ENCODE results near the gene PRPF6. TPM values are rescaled to one million over a fixed set of nuclear protein-coding genes. Genes with fewer than 3 reads are reported as not detected.

The PRPF6 gene
- total RNA-seq, 2 donors from 2014 or later = 65.9 to 87.7 TPM

DNA sequence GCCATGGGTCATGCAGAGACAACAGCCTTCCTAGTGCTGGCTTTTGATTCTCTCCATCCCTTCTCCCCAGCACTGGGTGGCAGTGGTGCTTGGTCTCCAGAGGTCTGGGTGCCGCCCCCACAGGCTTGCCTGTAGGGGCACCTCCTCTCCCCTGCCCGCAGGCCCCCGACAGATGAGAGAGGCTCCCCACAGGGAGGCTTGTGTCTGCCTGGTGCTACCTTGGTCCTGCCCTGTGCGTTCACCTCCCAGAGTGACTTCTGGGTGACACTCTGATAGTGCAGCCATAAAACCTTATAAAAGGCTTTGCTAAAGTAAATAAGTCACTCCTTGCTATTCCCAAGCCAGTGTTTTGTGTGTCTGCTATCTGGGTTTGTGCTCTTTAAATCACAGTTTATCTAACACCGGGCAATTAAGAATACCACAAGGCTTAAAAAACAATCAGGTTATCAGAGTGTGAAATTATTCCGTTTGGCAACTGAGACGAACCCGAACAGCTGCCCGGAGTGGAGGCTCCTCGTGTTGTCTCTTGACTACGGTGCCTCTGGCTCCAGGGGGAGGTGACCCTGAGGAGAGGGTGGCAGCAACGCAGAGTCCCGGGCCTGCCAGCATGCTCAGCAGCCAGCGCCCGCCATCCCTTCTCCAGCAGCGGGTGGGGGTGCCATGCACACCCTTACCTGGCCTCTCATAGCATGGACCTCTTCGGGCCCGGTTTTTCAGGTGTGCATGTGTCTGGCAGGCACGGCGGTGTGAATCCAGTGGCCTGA is 49.6 kb downstream of the PRPF6 start:
- Mint-ChIP-seq H3K36me3 (no peaks in the 10 kb centered on the region), H3K27me3 (no peaks in the 10 kb centered on the region), H3K4me3 (no peak overlapping the region), H3K4me1 (ENCODE audit: low read depth in 2 of 2) (peaks cover 5 to 12% of the 10 kb centered on the region in 2 donors), H3K27ac (no peak overlapping the region), H3K9me3 (no peaks in the 10 kb centered on the region)
- no peak for ATAC-seq
- no peak for DNase-seq (ENCODE audit: low spot score)

DNA sequence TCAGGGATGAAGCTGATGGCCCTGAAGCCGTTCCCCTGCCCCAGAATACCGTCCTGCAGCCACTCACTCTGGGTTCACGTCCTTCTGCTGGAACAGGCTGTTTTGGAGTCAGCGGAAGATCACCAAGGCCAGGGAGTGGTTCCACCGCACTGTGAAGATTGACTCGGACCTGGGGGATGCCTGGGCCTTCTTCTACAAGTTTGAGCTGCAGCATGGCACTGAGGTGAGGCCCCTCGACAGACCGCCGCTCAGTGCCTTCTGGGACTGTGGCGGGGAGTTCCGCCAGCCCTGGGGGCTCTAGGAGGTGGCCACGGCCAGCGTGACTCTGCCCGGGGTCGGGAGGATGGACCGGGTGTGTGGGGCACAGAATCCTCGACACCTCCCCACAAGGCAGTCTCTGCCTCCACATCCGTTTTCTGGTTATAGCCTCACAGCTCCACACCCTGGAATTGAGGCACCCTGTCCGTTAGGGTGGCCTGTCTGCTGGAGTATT is 50.9 kb downstream of the PRPF6 start:
- Mint-ChIP-seq H3K4me1 (ENCODE audit: low read depth in 2 of 2) (peaks cover 5 to 12% of the 10 kb centered on the region in 2 donors), H3K27me3 (no peaks in the 10 kb centered on the region), H3K9me3 (no peaks in the 10 kb centered on the region), H3K27ac (no peak overlapping the region), H3K4me3 (no peak overlapping the region), H3K36me3 (no peaks in the 10 kb centered on the region)
- ATAC-seq = no peak
- DNase-seq (ENCODE audit: low spot score) = no peak

DNA sequence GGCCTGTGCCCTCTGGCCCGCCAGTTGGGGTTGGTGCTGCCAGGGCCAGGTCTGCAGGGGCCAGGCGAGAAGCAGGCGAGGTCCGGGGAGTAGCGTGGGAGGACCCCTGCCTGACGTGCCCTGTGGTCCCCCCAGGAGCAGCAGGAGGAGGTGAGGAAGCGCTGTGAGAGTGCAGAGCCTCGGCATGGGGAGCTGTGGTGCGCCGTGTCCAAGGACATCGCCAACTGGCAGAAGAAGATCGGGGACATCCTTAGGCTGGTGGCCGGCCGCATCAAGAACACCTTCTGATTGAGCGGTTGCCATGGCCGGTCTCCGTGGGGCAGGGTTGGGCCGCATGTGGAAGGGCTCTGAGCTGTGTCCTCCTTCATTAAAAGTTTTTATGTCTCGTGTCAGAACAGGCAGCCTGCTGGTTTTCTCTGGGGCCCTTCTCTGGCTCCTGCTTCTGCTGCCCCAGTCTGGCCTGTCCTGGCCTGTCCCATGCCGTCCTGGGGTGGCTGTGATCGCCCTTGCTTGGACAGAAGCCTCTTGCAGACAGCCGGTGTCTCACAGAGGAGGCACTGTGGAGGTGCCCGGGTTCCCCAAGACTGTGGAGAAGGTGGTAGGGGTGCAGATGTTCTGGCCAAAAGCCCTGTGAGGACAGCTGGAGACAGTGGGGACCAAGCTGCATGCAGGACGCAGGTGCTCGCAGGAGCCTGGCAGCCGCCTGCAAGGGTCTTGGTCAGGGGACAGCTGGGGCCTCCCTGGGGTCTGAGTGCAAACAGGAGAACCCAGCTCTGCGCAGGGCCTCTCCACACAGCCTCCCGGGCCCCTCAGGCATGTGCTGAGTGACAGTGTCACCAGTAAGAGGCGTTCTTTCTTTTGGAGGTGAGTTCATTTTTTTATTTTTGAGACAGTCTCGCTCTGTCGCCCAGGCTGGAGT is 52.0 kb downstream of the PRPF6 start:
- Mint-ChIP-seq H3K27ac (peak overlapping the region in 1 of 2 donors; percentile 35), H3K36me3 (no peaks in the 10 kb centered on the region), H3K9me3 (no peaks in the 10 kb centered on the region), H3K4me1 (ENCODE audit: low read depth in 2 of 2) (peaks cover 7 to 18% of the 10 kb centered on the region in 2 donors), H3K4me3 (no peak overlapping the region), H3K27me3 (peaks cover 0 to 2% of the 10 kb centered on the region in 2 donors)
- no peak for DNase-seq (ENCODE audit: low spot score)
- no peak for ATAC-seq

DNA sequence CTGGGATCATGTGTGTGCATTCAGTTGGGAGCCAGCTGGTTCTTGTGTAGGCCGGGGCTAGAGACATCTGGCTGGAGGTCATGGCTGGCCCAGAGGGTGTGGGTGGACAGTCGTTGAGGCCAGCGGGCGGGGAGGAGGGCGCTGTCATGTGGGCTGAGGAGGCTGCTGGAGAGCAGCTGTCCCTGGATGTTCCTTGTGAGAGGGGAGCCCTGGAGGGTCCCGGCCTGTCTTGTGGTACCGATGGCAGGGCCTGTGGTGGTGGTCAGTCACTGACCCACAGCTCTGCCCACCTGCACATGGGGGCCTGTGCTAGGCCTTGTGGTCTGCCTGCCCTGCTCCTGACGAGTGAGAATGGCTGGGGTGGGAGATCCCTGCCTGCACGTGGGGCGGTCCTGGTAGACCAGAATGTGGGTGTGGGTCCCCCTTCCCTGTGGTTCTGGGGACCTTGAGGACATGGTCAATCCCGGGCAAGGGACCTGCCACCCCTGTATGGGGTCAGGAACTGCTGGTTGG is 53.1 kb downstream of the PRPF6 start:
- ATAC-seq (no peak), DNase-seq (ENCODE audit: low spot score) (no peak)
- Mint-ChIP-seq H3K4me3 (peak overlapping the region; percentile 56), H3K27ac (peak overlapping the region; percentile 35 to 68), H3K9me3 (no peaks in the 10 kb centered on the region), H3K4me1 (ENCODE audit: low read depth in 2 of 2) (peaks cover 7 to 18% of the 10 kb centered on the region in 2 donors), H3K36me3 (no peaks in the 10 kb centered on the region), H3K27me3 (peaks cover 0 to 2% of the 10 kb centered on the region in 2 donors)

DNA sequence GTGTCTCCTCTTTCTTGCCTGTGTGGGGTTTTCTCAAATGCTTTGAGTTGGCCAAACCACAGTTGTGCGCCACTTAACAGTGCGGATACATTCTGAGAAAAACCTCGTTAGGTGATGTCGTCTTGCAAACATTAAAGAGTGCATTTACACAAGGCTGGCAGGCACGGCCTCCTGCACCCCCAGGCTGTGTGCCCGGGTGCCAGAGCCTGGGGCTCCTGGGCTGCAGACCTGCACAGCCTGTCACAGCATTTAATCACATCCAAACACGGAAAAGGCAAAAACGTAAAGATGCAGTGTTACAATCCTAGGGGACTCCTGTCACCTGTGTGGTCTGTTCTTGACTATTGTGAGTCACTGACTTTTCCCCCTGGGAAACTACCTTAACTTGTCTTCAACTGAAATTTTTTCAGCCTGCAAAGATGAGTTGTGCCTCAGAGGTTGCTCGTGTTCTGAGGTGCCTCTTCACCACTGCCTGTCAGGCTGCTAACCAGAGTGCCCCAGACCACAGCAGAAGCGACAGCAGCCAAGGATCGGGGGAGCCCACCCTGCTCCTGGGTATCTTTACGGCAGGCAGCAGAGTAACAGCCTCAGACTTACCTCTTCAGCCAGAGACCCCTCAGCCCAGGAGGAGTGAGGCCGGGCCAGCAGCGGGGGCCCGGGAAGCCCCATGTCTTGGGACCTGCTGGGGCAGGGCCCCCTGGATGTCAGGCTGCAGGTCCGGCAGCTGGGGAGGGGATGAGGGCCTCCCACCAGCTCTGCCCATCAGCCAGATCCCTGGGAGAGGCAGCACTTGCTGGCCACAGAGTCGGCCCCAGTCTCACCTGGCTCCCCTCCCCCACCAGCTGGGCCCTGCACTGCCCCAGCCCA is 54.4 kb downstream of the PRPF6 start:
- Mint-ChIP-seq H3K4me1 (ENCODE audit: low read depth in 2 of 2) (peaks cover 7 to 18% of the 10 kb centered on the region in 2 donors), H3K36me3 (no peaks in the 10 kb centered on the region), H3K27me3 (peaks cover 0 to 6% of the 10 kb centered on the region in 2 donors), H3K27ac (peak overlapping the region in 1 of 2 donors; percentile 68), H3K9me3 (no peaks in the 10 kb centered on the region), H3K4me3 (peak overlapping the region; percentile 47)
- ATAC-seq (peak in 1 of 2 donors; percentile 44), DNase-seq (ENCODE audit: low spot score) (no peak)

DNA sequence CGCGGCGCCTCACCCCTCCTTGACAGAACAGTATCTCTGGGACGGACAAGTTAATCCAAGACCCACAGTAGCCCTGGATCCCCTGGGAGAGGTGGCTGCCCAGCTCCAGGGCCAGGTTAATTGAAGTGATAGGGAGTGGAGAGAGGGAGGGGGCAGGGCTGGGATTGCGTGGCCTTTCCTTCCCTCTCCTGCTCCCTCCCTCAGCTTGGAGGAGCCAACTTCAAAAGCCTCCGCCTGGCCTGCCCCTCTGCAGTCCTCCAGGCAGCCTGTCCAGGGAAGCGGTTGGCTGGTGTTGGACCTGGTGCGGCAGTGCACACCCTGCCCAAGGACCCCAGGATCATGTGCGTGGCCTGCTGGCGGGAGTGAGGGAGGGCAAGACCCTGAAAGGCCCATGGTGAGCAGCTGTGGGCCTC is 55.0 kb downstream of the PRPF6 start, which contains the start of gene C20orf204:
C20orf204 (plus strand) TSS at position 250 of the 413 bp plus-strand sequence; CDS start at position 392, 142 bp downstream.
- peak within 1 kb of the TSS in 1 of 2 donors; percentile 68 for H3K27ac Mint-ChIP-seq
- H3K4me3 Mint-ChIP-seq = peak within 1 kb of the TSS; percentile 47
- H3K9me3 Mint-ChIP-seq = no peaks in the 10 kb centered on the region
- no peak for DNase-seq (ENCODE audit: low spot score)
- H3K4me1 Mint-ChIP-seq (ENCODE audit: low read depth in 2 of 2) = peaks cover 7 to 18% of the 10 kb centered on the region in 2 donors
- no peaks in the 10 kb centered on the region for H3K36me3 Mint-ChIP-seq
- H3K27me3 Mint-ChIP-seq = peaks cover 0 to 6% of the 10 kb centered on the region in 2 donors
- ATAC-seq = no peak

DNA sequence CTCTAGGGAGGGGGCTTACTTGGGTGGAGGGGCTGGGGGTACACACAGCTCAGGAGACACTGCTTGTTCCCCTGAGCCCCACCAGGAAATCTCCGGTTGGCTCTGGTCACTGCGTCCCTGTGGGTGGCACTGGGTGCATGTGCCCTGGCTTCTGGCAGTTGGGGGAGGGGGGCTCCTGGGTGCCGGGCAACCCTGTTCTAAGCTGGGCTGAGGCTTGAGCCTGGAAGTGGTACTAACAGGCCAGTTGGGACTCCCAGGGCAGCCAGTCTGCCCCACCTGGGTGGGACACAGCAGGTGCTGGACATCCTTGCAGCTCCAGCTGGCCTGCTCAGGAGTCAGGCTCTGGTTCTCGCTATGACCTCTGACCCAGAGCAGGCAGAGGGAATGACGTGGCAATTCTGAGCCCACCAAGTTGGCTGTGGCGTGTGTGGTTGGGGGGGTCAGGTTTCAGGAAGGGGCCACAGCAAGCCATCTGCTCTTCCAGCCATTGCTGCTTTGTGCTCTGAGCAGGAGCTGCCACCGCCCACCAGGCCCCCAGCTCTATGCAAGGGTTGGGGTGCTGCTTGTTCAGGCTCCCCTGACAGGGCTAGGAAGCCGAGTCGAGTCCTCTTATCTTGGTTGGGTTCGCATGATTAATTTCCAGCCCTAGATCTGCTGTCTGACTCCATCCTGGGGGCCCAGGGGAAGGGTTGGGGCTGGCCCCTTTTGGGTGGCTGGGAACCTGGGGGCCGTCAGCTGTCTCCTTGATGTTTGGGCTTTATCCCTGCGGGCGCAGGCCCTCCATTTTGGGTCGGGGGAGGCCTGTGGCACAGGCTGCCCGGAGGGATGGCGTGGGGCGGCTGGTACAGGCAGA is 55.6 kb downstream of the PRPF6 start:
- no peaks in the 10 kb centered on the region for H3K36me3 Mint-ChIP-seq
- H3K27me3 Mint-ChIP-seq = peaks cover 0 to 8% of the 10 kb centered on the region in 2 donors
- no peak for DNase-seq (ENCODE audit: low spot score)
- H3K9me3 Mint-ChIP-seq = no peaks in the 10 kb centered on the region
- H3K4me1 Mint-ChIP-seq (ENCODE audit: low read depth in 2 of 2) = peaks cover 7 to 18% of the 10 kb centered on the region in 2 donors
- no peak for ATAC-seq
- no peak overlapping the region for H3K27ac Mint-ChIP-seq
- H3K4me3 Mint-ChIP-seq = no peak overlapping the region

DNA sequence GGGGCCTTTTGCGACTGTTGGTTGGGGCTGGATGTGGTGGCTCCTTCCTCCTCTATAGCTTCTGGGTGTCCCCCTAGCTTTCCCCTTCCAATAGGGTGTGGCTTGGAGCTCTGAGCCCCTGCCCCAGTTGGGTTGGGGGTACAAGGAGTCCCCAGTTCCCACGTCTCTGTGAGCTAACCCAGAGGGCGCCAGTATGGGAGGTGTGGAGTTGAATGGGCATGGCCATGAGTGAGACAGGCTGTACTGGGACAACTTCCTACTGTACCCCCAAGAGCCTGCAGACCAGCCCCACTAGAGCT is 56.2 kb downstream of the PRPF6 start:
- no peak for ATAC-seq
- Mint-ChIP-seq H3K27me3 (peaks cover 0 to 8% of the 10 kb centered on the region in 2 donors), H3K9me3 (no peaks in the 10 kb centered on the region), H3K4me3 (no peak overlapping the region), H3K36me3 (no peaks in the 10 kb centered on the region), H3K4me1 (ENCODE audit: low read depth in 2 of 2) (peaks cover 7 to 18% of the 10 kb centered on the region in 2 donors), H3K27ac (no peak overlapping the region)
- no peak for DNase-seq (ENCODE audit: low spot score)

DNA sequence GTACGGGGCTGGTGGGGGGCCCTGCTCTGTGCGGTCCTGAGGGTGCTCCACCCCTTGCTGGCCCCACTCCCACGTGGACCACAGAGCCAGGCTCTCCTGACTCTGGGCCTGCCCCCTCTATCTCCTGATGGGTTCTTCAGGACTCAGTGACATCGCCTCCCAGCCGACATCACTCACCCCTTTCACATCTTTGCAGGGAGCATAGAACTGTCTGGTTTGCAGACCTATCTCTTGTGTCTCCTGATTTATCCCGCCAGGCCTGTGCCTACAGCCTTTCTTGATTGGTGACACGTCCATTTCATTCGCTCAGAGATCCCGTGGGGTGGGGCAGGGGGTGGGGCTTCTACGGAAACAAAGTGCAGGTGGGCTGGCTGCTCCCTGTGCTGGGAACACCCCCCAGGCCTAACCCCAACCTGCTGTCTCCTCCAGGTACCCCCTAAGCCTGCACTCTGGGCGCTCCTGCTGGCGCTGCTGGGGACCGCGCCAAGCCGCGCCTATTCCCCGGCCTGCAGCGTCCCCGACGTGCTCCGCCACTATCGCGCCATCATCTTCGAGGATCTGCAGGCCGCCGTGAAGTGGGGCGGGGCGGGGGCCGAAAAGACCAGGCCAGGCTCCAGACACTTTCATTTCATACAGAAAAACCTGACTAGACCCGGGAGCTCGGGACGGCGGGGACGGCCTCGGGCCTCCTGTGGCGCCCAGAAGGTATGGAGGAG is 56.7 kb downstream of the PRPF6 start:
- H3K27me3 Mint-ChIP-seq = peaks cover 0 to 8% of the 10 kb centered on the region in 2 donors
- H3K9me3 Mint-ChIP-seq = no peaks in the 10 kb centered on the region
- H3K4me1 Mint-ChIP-seq (ENCODE audit: low read depth in 2 of 2) = peaks cover 7 to 18% of the 10 kb centered on the region in 2 donors

DNA sequence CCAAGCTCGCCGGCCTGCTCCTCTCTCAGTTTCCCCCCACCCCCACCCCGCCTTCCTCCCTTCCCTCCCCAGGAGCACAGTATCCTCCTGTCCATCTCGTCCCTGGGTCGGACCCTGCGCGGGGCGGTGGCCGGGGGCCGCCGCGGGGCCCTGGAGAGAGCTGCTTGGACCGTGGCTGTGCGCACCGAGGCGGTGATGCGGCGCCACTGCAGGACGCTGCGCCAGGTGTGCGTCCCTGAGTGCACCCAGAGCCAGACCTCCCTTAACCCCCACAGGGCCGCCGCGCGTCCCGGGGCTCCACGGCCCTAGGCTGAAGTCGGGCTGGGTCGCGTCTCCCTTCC is 57.3 kb downstream of the PRPF6 start:
- peaks cover 7 to 18% of the 10 kb centered on the region in 2 donors for H3K4me1 Mint-ChIP-seq (ENCODE audit: low read depth in 2 of 2)
- ATAC-seq (peak; percentile 19 to 22), DNase-seq (ENCODE audit: low spot score) (no peak)
- H3K4me3 Mint-ChIP-seq = no peak overlapping the region
- no peaks in the 10 kb centered on the region for H3K9me3 Mint-ChIP-seq
- H3K36me3 Mint-ChIP-seq = no peaks in the 10 kb centered on the region
- no peak overlapping the region for H3K27ac Mint-ChIP-seq
- peaks cover 0 to 8% of the 10 kb centered on the region in 2 donors for H3K27me3 Mint-ChIP-seq

More for the DNA sequence above, 56.7 kb downstream of the PRPF6 start:
- Mint-ChIP-seq H3K27ac (no peak overlapping the region), H3K36me3 (no peaks in the 10 kb centered on the region), H3K4me3 (peak overlapping the region; percentile 47)
- no peak for ATAC-seq
- no peak for DNase-seq (ENCODE audit: low spot score)

DNA sequence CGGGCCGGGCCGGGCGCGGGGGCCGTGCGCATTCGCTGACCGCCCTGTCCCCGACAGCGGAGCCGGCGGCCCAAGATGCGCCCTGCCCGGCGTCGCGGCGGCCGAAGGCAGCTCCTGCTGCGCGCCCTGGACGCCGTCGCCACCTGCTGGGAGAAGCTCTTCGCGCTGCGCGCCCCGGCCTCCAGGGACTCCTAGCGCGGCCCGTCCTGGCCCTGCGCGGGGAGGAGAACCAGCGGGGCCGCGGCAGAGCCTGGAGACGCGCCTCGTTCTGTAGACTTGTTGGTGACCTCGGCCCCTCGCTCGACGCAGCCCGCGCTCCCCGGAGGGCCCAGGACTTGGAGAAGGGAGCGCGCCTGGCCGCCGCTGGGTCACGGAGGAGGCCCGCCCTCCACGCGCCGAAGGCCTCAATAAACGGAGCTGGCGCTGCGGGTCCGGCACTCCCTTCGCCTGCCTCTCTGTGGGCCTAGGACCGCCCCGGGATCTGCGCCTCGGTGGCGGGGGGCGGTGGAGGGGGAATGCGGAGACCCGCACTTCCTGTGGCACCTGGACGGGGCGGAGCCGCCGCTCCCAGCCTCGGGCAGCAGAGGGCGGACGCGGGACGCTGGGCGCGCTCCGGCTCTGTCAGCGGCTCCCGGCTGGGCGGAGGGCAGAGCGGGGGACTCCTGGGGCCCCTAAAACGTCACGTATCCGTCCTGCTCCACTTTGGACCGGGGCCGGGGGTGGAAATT is 57.8 kb downstream of the PRPF6 start:
- ATAC-seq (peak; percentile 78 to 90), DNase-seq (ENCODE audit: low spot score) (peak; percentile 77)
- Mint-ChIP-seq H3K9me3 (no peaks in the 10 kb centered on the region), H3K27me3 (peaks cover 0 to 8% of the 10 kb centered on the region in 2 donors), H3K27ac (no peak overlapping the region), H3K4me1 (ENCODE audit: low read depth in 2 of 2) (peaks cover 7 to 18% of the 10 kb centered on the region in 2 donors), H3K36me3 (no peaks in the 10 kb centered on the region), H3K4me3 (peak overlapping the region; percentile 36)

Data from natural killer cell treated with Interleukin-12 subunit alpha and Interleukin-12 subunit beta and Interleukin-15 and Interleukin-18, amount 100 ng/mL, for 72 hours (primary cell).